OCI-LY3 (cell line): ENCODE results near the gene MTOR.

Source experiments
- EZH2phosphoT487 ChIP-seq: fragments of 200-600 bp; shearing (Covaris generic); IDR thresholded peaks from 2 replicates; pipeline ENCODE4 v1.6.1; 2018; ENCODE audit warnings: antibody characterized with exemption, mixed run types, low read depth
- TF ChIP-seq, protein P1 (sequence below): fragments of 200-600, 300-600 bp; sonication (generic); IDR thresholded peaks from 2 replicates; pipeline ENCODE4 v1.5.1; 2014; ENCODE audit warnings: antibody characterized with exemption, low read length, low read depth

GRCh38 chr1:11279630-11280029, 17.3 kb upstream of the MTOR start:
- TF ChIP-seq, protein P1, sequence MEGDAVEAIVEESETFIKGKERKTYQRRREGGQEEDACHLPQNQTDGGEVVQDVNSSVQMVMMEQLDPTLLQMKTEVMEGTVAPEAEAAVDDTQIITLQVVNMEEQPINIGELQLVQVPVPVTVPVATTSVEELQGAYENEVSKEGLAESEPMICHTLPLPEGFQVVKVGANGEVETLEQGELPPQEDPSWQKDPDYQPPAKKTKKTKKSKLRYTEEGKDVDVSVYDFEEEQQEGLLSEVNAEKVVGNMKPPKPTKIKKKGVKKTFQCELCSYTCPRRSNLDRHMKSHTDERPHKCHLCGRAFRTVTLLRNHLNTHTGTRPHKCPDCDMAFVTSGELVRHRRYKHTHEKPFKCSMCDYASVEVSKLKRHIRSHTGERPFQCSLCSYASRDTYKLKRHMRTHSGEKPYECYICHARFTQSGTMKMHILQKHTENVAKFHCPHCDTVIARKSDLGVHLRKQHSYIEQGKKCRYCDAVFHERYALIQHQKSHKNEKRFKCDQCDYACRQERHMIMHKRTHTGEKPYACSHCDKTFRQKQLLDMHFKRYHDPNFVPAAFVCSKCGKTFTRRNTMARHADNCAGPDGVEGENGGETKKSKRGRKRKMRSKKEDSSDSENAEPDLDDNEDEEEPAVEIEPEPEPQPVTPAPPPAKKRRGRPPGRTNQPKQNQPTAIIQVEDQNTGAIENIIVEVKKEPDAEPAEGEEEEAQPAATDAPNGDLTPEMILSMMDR = no peak
- no peak for TF ChIP-seq EZH2phosphoT487
